Astrocyte (in vitro differentiated cells and primary cell): ENCODE results near the gene BBS7. TPM values are rescaled to one million over a fixed set of nuclear protein-coding genes. Genes with fewer than 3 reads are reported as not detected.

ENCODE experiments used
- DNase-seq: peaks from one replicate; pipeline ENCODE4 v3.0.0-alpha.2; 2010; ENCODE audit warnings: low read depth
- FAIRE-seq: peaks from 2 replicates; lab custom pipeline; 2011; peaks lifted over from hg19 to GRCh38; lab: Jason Lieb, UNC
- H2AFZ ChIP-seq: 2 replicates; pipeline ENCODE4 v1.6.0; 2012; ENCODE audit warnings: low read depth, low read length, inconsistent platforms
- H3K27ac ChIP-seq: 2 replicates; pipeline ENCODE4 v1.5.1; 2011; ENCODE audit warnings: low read depth, low read length, inconsistent platforms
- H3K27me3 ChIP-seq: 2 replicates; pipeline ENCODE4 v1.6.0; 2011; ENCODE audit warnings: low read length, inconsistent platforms; ENCODE audit not compliant: insufficient read depth
- H3K36me3 ChIP-seq: 2 replicates; pipeline ENCODE4 v1.5.1; 2011; ENCODE audit warnings: low read length, inconsistent platforms; ENCODE audit not compliant: insufficient read depth
- H3K4me1 ChIP-seq: 2 replicates; pipeline ENCODE4 v1.5.1; 2011; ENCODE audit warnings: low read length, inconsistent platforms; ENCODE audit not compliant: insufficient read depth
- H3K4me2 ChIP-seq: 2 replicates; pipeline ENCODE4 v1.6.0; 2012; ENCODE audit warnings: low read length, inconsistent platforms
- H3K4me3 ChIP-seq: 2 replicates; pipeline ENCODE4 v1.5.1; 2011; ENCODE audit warnings: low read depth, mild to moderate bottlenecking, low read length, inconsistent platforms; ENCODE audit not compliant: insufficient read depth
- H3K79me2 ChIP-seq: 2 replicates; pipeline ENCODE4 v1.6.0; 2012; ENCODE audit warnings: mild to moderate bottlenecking, low read length, inconsistent platforms; ENCODE audit not compliant: insufficient read depth
- H3K9ac ChIP-seq: 2 replicates; pipeline ENCODE4 v1.6.0; 2012; ENCODE audit warnings: mild to moderate bottlenecking, low read length, inconsistent platforms
- H3K9me3 ChIP-seq: 2 replicates; pipeline ENCODE4 v1.5.1; 2012; ENCODE audit warnings: low read depth, mild to moderate bottlenecking, low read length, inconsistent platforms; ENCODE audit not compliant: insufficient read depth
- H4K20me1 ChIP-seq: 2 replicates; pipeline ENCODE4 v1.6.0; 2012; ENCODE audit warnings: low read length, inconsistent platforms; ENCODE audit not compliant: insufficient read depth
- H3K27ac Mint-ChIP-seq: one replicate; pipeline ENCODE4 v1.8.0; 2021; ENCODE audit warnings: mild to moderate bottlenecking, mixed read lengths; ENCODE audit not compliant: unreplicated experiment
- H3K27me3 Mint-ChIP-seq: one replicate; pipeline ENCODE4 v1.8.0; 2021; ENCODE audit warnings: low read depth, mixed read lengths; ENCODE audit not compliant: unreplicated experiment
- H3K36me3 Mint-ChIP-seq: one replicate; pipeline ENCODE4 v1.8.0; 2021; ENCODE audit warnings: low read depth, mixed read lengths; ENCODE audit not compliant: unreplicated experiment
- H3K4me1 Mint-ChIP-seq: one replicate; pipeline ENCODE4 v1.8.0; 2021; ENCODE audit warnings: low read depth, mixed read lengths; ENCODE audit not compliant: unreplicated experiment
- H3K4me3 Mint-ChIP-seq: one replicate; pipeline ENCODE4 v1.8.0; 2021; ENCODE audit warnings: mild to moderate bottlenecking, moderate library complexity, mixed read lengths; ENCODE audit not compliant: unreplicated experiment
- H3K9me3 Mint-ChIP-seq: one replicate; pipeline ENCODE4 v1.8.0; 2021; ENCODE audit warnings: mild to moderate bottlenecking, mixed read lengths; ENCODE audit not compliant: unreplicated experiment
- CTCF ChIP-seq: IDR thresholded peaks from 2 replicates; pipeline ENCODE4 v1.5.1; 2011; ENCODE audit warnings: low read depth, mild to moderate bottlenecking, inconsistent platforms, low read length, moderate library complexity; ENCODE audit not compliant: insufficient read depth
- EZH2 ChIP-seq: IDR thresholded peaks from 2 replicates; pipeline ENCODE4 v1.6.1; 2012; ENCODE audit warnings: mild to moderate bottlenecking, low read length, inconsistent platforms; ENCODE audit not compliant: insufficient read depth
- total RNA-seq: library from RNA; stranded (reverse); gene quantifications from 2 replicates; pipeline ENCODE4 v1.2.1, GENCODE V29; 2021

Gene BBS7
- total RNA-seq, 1 donor from 2014 or later: 21.0 TPM

GRCh38 chr4:121786221-121786620 is 84.1 kb downstream of the BBS7 start:
- H3K4me3 ChIP-seq: no peak overlapping the region
- Mint-ChIP-seq H3K4me1 (peaks cover 34% of the 10 kb centered on the region), H3K27ac (no peak overlapping the region), H3K36me3 (no peaks in the 10 kb centered on the region), H3K27me3 (peaks cover 6% of the 10 kb centered on the region), H3K4me3 (no peak overlapping the region), H3K9me3 (peaks cover 4% of the 10 kb centered on the region)
- DNase-seq: no peak
- TF ChIP-seq EZH2 (no peak), CTCF (no peak)
- H3K9ac ChIP-seq: no peak overlapping the region
- no peak overlapping the region for H2AFZ ChIP-seq
- H4K20me1 ChIP-seq: no peaks in the 10 kb centered on the region
- no peaks in the 10 kb centered on the region for H3K27me3 ChIP-seq
- H3K36me3 ChIP-seq: no peaks in the 10 kb centered on the region
- H3K27ac ChIP-seq: no peak overlapping the region
- H3K4me2 ChIP-seq: no peak overlapping the region
- FAIRE-seq: peak; percentile 52
- no peaks in the 10 kb centered on the region for H3K79me2 ChIP-seq
- no peaks in the 10 kb centered on the region for H3K9me3 ChIP-seq
- H3K4me1 ChIP-seq: peaks cover 38% of the 10 kb centered on the region

- H3K27me3 Mint-ChIP-seq: peaks cover 6% of the 10 kb centered on the region
- H3K27ac Mint-ChIP-seq: peak overlapping the region; percentile 75
- peaks cover 31% of the 10 kb centered on the region for H3K4me1 Mint-ChIP-seq
Observed at GRCh38 chr4:121785479-121785878, 84.8 kb downstream of the BBS7 start.

More at GRCh38 chr4:121785479-121785878, 84.8 kb downstream of the BBS7 start:
- Histone ChIP-seq H2AFZ (peak overlapping the region; percentile 29), H4K20me1 (no peaks in the 10 kb centered on the region), H3K79me2 (no peaks in the 10 kb centered on the region), H3K9me3 (no peaks in the 10 kb centered on the region), H3K27me3 (no peaks in the 10 kb centered on the region), H3K9ac (peak overlapping the region; percentile 61), H3K36me3 (no peaks in the 10 kb centered on the region), H3K4me3 (no peak overlapping the region), H3K27ac (peak overlapping the region; percentile 88), H3K4me1 (peaks cover 30% of the 10 kb centered on the region), H3K4me2 (peak overlapping the region; percentile 50)
- H3K36me3 Mint-ChIP-seq: no peaks in the 10 kb centered on the region
- H3K9me3 Mint-ChIP-seq: peaks cover 4% of the 10 kb centered on the region
- DNase-seq: peak; percentile 41
- no peak for FAIRE-seq
- TF ChIP-seq EZH2 (no peak), CTCF (no peak)
- H3K4me3 Mint-ChIP-seq: no peak overlapping the region
